HepG2 (cell line): ENCODE results near the gene PBX4. TPM values are rescaled to one million over a fixed set of nuclear protein-coding genes. Genes with fewer than 3 reads are reported as not detected.

Experiments
- ATAC-seq: fragments of 200-7000 bp; cut with Tn5 transposase; 3 replicates; pipeline ENCODE4 v1.9.1; 2020; ENCODE audit warnings: mild to moderate bottlenecking, moderate library complexity
- BruUV-seq: library from RNA; stranded (reverse); fragments of 400-500 nt; replicated peaks from 2 replicates; lab custom pipeline; 2021; lab: Mats Ljungman, UMichigan
- CTCF ChIA-PET: fragments of 300-600 bp; formaldehyde crosslinking; extraction: SDS; loops from one replicate; lab custom pipeline; 2021; ENCODE audit warnings: low total read pairs, inconsistent platforms, low intra/inter-chr PET ratio; lab: Yijun Ruan, JAX
- POLR2A ChIA-PET: fragments of 350-600 bp; sonication (Branson Sonifier 250); formaldehyde crosslinking; loops from one replicate; lab custom pipeline; 2020; ENCODE audit warnings: antibody characterized with exemption, inconsistent platforms; lab: Yijun Ruan, JAX
- DNase-seq: peaks from one replicate; pipeline ENCODE4 v3.0.0-alpha.2; 2015; ENCODE audit warnings: low spot score
- FAIRE-seq: peaks from 3 replicates; lab custom pipeline; 2011; peaks lifted over from hg19 to GRCh38; lab: Jason Lieb, UNC
- H2AFZ ChIP-seq: one replicate; pipeline ENCODE4 v1.6.1; 2011; ENCODE audit warnings: low read length, inconsistent platforms
- H3K27ac ChIP-seq: fragments of 300-600 bp; 3 replicates; pipeline ENCODE4 v1.8.0; 2011; ENCODE audit warnings: mixed run types, mild to moderate bottlenecking, mixed read lengths, low read length, inconsistent platforms; ENCODE audit not compliant: insufficient read depth; ENCODE audit errors: extremely low read length
- H3K27me3 ChIP-seq, 2 experiments: fragments of 200-600 bp in 1 of 2; 2 replicates in 1 of 2; 3 replicates in 1 of 2; pipeline versions ENCODE4 v1.6.0 to v1.8.0; 2011; ENCODE audit warnings: low read length in 2 of 2, mild to moderate bottlenecking in 2 of 2, moderate library complexity in 2 of 2, inconsistent platforms in 1 of 2; ENCODE audit not compliant: insufficient read depth in 2 of 2, control insufficient read depth in 1 of 2
- H3K36me3 ChIP-seq, 2 experiments: fragments of 200-600 bp in 1 of 2; replicated peaks in 1 of 2; 2 replicates in 1 of 2; 3 replicates in 1 of 2; pipeline versions ENCODE4 v1.5.1 to v1.8.0; 2011; ENCODE audit warnings: low read length in 2 of 2, inconsistent platforms in 1 of 2; ENCODE audit not compliant: insufficient read depth in 2 of 2, control insufficient read depth in 1 of 2
- H3K4me1 ChIP-seq: 2 replicates; pipeline ENCODE4 v1.5.1; 2012; ENCODE audit warnings: low read length, inconsistent platforms; ENCODE audit not compliant: insufficient read depth
- H3K4me2 ChIP-seq: 2 replicates; pipeline ENCODE4 v1.6.0; 2011; ENCODE audit warnings: low read depth, low read length, inconsistent platforms
- H3K4me3 ChIP-seq, 3 experiments: fragments of 200-600 bp in 1 of 3; sonication (generic), shearing (Covaris generic) in 1 of 3; replicated peaks in 1 of 3; 2 replicates each; pipeline ENCODE4 v1.5.1; 2011 to 2016; ENCODE audit warnings: low read length in 3 of 3, inconsistent platforms in 2 of 3, low read depth in 2 of 3, mild to moderate bottlenecking in 2 of 3, control low read depth in 1 of 3, mixed read lengths in 1 of 3; ENCODE audit not compliant: insufficient read depth in 1 of 3
- H3K79me2 ChIP-seq: one replicate; pipeline ENCODE4 v1.6.1; 2011; ENCODE audit warnings: low read length, inconsistent platforms; ENCODE audit not compliant: insufficient read depth
- H3K9ac ChIP-seq: 2 replicates; pipeline ENCODE4 v1.6.0; 2011; ENCODE audit warnings: mild to moderate bottlenecking, low read depth, low read length, inconsistent platforms; ENCODE audit not compliant: insufficient read depth
- H3K9me3 ChIP-seq: 2 replicates; pipeline ENCODE4 v1.5.1; 2012; ENCODE audit warnings: mild to moderate bottlenecking, low read length
- H4K20me1 ChIP-seq: 2 replicates; pipeline ENCODE4 v1.6.0; 2011; ENCODE audit warnings: inconsistent platforms, mild to moderate bottlenecking, low read length, moderate library complexity; ENCODE audit not compliant: insufficient read depth
- NFKBIZ ChIP-seq: IDR thresholded peaks from 2 replicates; pipeline ENCODE4 v1.6.1; 2018; ENCODE audit warnings: missing genetic modification reagents, missing compliant biosample characterization
- NR2F1 ChIP-seq, 2 experiments: fragments of 450-650 bp in 1 of 2; formaldehyde crosslinking in 1 of 2; IDR thresholded peaks; 2 replicates each; pipeline versions ENCODE4 v1.5.0 to v1.6.1; 2016 to 2020; ENCODE audit warnings: mild to moderate bottlenecking in 1 of 2, missing compliant biosample characterization in 1 of 2, missing genetic modification reagents in 1 of 2, moderate library complexity in 1 of 2
- PAWR ChIP-seq: sonication (generic); formaldehyde crosslinking; IDR thresholded peaks from 2 replicates; pipeline ENCODE4 v1.4.0; 2020; ENCODE audit warnings: missing genetic modification reagents, mild to moderate bottlenecking, borderline replicate concordance
- TEAD2 ChIP-seq: sonication (generic); formaldehyde crosslinking; IDR thresholded peaks from 2 replicates; pipeline ENCODE4 v1.9.0; 2021; ENCODE audit warnings: missing genetic modification reagents
- XBP1 ChIP-seq: sonication (generic); formaldehyde crosslinking; IDR thresholded peaks from 2 replicates; pipeline ENCODE4 v1.5.0; 2020; ENCODE audit warnings: missing genetic modification reagents
- YY1 ChIP-seq: IDR thresholded peaks from 2 replicates; pipeline ENCODE4 v1.6.1; 2011; ENCODE audit warnings: low read length, low read depth, moderate library complexity, mild to moderate bottlenecking; ENCODE audit not compliant: insufficient read depth, insufficient replicate concordance
- ZBTB42 ChIP-seq: sonication (generic); formaldehyde crosslinking; IDR thresholded peaks from 2 replicates; pipeline ENCODE4 v1.5.0; 2020; ENCODE audit warnings: mild to moderate bottlenecking, missing genetic modification reagents
- ZNF205 ChIP-seq: IDR thresholded peaks from 2 replicates; pipeline ENCODE4 v1.6.1; 2018; ENCODE audit warnings: missing biosample characterization, missing genetic modification reagents
- ZNF501 ChIP-seq: sonication (generic); formaldehyde crosslinking; IDR thresholded peaks from 2 replicates; pipeline ENCODE4 v1.5.1; 2020; ENCODE audit warnings: mild to moderate bottlenecking, moderate library complexity, missing genetic modification reagents
- ZNF572 ChIP-seq: sonication (generic); formaldehyde crosslinking; IDR thresholded peaks from 2 replicates; pipeline ENCODE4 v1.5.1; 2020; ENCODE audit warnings: mild to moderate bottlenecking, missing genetic modification reagents
- WGBS: methylation state at CpG from one replicate; pipeline ENCODE4 v1.1.6; 2017; ENCODE audit warnings: low lambda C conversion rate; 5-methylcytosine and 5-hydroxymethylcytosine counted together
- in situ Hi-C: cut with HindIII; loops from 2 replicates; pipeline ENCODE4 v1.10.0; 2017; ENCODE audit warnings: low pct_unique_long_range_greater_than_20kb; ENCODE audit not compliant: extremely low pct_ligation_motif_present
- intact Hi-C: fragments of 100-400 bp; cut with micrococcal nuclease; formaldehyde crosslinking; loops from one replicate; pipeline ENCODE4 v1.10.0; 2022; ENCODE audit not compliant: unreplicated experiment
- polyA plus RNA-seq, 8 experiments: library from polyadenylated mRNA; depleted of rRNA in 3 of 8; stranded (reverse) in 7 of 8; unstranded in 1 of 8; fragments of >200 nt; fragmentation: Illumina TruSeq in 4 of 8; extraction: Trizol in 4 of 8; gene quantifications; 2 replicates each; pipeline versions ENCODE4 v1.2.1 to v1.2.3, GENCODE V29; 2011 to 2016; ENCODE audit warnings: low read depth in 4 of 8, missing spikeins in 1 of 8, mixed read lengths in 1 of 8; ENCODE audit not compliant: insufficient read depth in 1 of 8
- total RNA-seq, 5 experiments: library from RNA; depleted of rRNA; stranded (reverse); fragments of >200 nt; fragmentation: Illumina TruSeq; extraction: Trizol; gene quantifications; 2 replicates each; pipeline ENCODE4 v1.2.3, GENCODE V29; 2016; ENCODE audit warnings: low read depth in 1 of 5
- TF ChIP-seq, protein P1 (sequence below): sonication (generic); formaldehyde crosslinking; IDR thresholded peaks from 2 replicates; pipeline ENCODE4 v1.5.0; 2020; ENCODE audit warnings: missing genetic modification reagents
- TF ChIP-seq, protein P2 (sequence below): fragments of 450-650 bp; IDR thresholded peaks from 2 replicates; pipeline ENCODE4 v1.6.1; 2016
- TF ChIP-seq, protein P3 (sequence below): sonication (generic); formaldehyde crosslinking; IDR thresholded peaks from 2 replicates; pipeline ENCODE4 v1.5.0; 2020; ENCODE audit warnings: missing genetic modification reagents
- TF ChIP-seq, protein P4 (sequence below): fragments of 450-650 bp; IDR thresholded peaks from 2 replicates; pipeline ENCODE4 v1.6.1; 2017; ENCODE audit warnings: mild to moderate bottlenecking
- TF ChIP-seq, protein P5 (sequence below): sonication (generic); formaldehyde crosslinking; IDR thresholded peaks from 2 replicates; pipeline ENCODE4 v1.4.0; 2020; ENCODE audit warnings: missing genetic modification reagents

PBX4 gene
- total and polyA plus RNA-seq, 2 of the 13 experiments (the other 11 are each of a cell fraction or from before 2014, with no cell fraction given): not detected

DNA sequence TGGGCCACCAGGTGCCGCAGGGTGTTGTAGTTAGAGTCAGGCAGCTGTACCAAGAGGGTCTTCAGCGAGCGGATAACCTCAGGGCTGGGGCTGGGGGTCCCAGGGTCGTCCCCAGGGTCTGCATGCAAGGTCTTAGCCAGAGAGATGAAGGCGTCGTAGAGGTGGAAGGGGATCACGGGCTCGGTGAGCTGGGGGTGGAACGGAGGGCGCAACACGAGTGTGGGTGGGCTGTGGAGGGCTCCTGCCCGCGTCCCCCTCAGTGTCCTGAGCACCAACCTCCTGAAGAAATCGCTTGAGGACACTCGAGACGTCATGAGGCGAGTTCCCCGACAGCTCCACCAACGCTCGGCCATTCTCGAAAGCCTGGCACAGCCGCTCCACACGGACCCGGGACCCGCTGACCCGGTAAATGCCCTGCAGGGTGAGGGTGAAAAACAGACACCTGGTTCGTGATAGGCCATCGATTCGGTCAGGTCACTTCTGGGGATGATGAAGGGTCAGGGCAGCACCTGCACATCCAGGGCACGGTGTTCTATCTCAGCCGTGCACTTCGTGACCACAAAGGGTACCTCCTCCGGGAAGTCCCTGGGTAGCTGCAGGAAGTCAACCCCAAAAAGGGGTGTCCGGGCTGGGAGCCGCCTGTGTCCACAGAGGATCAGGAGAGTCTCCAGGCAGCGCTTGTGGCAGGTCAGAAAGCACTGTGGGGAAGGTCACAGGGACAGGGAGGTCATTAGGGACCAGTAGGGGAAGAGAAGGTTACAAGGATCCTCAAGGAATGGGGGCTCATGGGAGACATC, 16.2 kb upstream of the PBX4 start:
- no peak overlapping the region for H2AFZ ChIP-seq
- H3K9me3 ChIP-seq: no peaks in the 10 kb centered on the region
- no peaks in the 10 kb centered on the region for H3K4me1 ChIP-seq
- ATAC-seq: no peak
- no peaks in the 10 kb centered on the region for H3K27me3 ChIP-seq
- H4K20me1 ChIP-seq: no peaks in the 10 kb centered on the region
- no peak for DNase-seq
- POLR2A ChIA-PET: no interaction called here
- in situ Hi-C loops: no loop called here
- H3K4me2 ChIP-seq: no peak overlapping the region
- intact Hi-C loops: no loop called here
- no peak overlapping the region for H3K4me3 ChIP-seq
- CTCF ChIA-PET: no interaction called here
- no TSS peak for BruUV-seq
- no peak overlapping the region for H3K27ac ChIP-seq
- H3K9ac ChIP-seq: no peak overlapping the region
- WGBS: 96% methylated on average over 29 of the region's 36 CpGs
- H3K79me2 ChIP-seq: no peaks in the 10 kb centered on the region
- no peaks in the 10 kb centered on the region for H3K36me3 ChIP-seq
- FAIRE-seq: no peak
- TF ChIP-seq YY1: no peak
- TF ChIP-seq, protein P1, sequence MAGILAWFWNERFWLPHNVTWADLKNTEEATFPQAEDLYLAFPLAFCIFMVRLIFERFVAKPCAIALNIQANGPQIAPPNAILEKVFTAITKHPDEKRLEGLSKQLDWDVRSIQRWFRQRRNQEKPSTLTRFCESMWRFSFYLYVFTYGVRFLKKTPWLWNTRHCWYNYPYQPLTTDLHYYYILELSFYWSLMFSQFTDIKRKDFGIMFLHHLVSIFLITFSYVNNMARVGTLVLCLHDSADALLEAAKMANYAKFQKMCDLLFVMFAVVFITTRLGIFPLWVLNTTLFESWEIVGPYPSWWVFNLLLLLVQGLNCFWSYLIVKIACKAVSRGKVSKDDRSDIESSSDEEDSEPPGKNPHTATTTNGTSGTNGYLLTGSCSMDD (CRISPR knock-in tag): no peak
- no peak for TF ChIP-seq ZNF572 (CRISPR knock-in tag)
- no peak for TF ChIP-seq NFKBIZ (CRISPR knock-in tag)
- no peak for TF ChIP-seq PAWR (CRISPR knock-in tag)
- TF ChIP-seq, protein P2, sequence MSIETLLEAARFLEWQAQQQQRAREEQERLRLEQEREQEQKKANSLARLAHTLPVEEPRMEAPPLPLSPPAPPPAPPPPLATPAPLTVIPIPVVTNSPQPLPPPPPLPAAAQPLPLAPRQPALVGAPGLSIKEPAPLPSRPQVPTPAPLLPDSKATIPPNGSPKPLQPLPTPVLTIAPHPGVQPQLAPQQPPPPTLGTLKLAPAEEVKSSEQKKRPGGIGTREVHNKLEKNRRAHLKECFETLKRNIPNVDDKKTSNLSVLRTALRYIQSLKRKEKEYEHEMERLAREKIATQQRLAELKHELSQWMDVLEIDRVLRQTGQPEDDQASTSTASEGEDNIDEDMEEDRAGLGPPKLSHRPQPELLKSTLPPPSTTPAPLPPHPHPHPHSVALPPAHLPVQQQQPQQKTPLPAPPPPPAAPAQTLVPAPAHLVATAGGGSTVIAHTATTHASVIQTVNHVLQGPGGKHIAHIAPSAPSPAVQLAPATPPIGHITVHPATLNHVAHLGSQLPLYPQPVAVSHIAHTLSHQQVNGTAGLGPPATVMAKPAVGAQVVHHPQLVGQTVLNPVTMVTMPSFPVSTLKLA: no peak
- TF ChIP-seq NR2F1 (CRISPR knock-in tag; IDR thresholded peaks at IDR 0.05): no peak
- TF ChIP-seq, protein P3, sequence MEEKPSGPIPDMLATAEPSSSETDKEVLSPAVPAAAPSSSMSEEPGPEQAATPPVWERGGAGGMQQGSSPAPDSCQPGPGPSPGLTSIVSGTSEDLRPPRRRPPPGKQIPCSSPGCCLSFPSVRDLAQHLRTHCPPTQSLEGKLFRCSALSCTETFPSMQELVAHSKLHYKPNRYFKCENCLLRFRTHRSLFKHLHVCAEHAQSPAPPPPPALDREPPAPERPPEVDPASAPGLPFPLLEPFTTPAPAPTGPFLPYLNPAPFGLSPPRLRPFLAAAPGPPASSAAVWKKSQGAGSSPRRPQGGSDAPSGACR (CRISPR knock-in tag): no peak
- TF ChIP-seq TEAD2: no peak
- TF ChIP-seq ZNF501 (CRISPR knock-in tag): no peak
- no peak for TF ChIP-seq XBP1 (CRISPR knock-in tag)
- no peak for TF ChIP-seq ZNF205 (CRISPR knock-in tag)
- TF ChIP-seq, protein P4, sequence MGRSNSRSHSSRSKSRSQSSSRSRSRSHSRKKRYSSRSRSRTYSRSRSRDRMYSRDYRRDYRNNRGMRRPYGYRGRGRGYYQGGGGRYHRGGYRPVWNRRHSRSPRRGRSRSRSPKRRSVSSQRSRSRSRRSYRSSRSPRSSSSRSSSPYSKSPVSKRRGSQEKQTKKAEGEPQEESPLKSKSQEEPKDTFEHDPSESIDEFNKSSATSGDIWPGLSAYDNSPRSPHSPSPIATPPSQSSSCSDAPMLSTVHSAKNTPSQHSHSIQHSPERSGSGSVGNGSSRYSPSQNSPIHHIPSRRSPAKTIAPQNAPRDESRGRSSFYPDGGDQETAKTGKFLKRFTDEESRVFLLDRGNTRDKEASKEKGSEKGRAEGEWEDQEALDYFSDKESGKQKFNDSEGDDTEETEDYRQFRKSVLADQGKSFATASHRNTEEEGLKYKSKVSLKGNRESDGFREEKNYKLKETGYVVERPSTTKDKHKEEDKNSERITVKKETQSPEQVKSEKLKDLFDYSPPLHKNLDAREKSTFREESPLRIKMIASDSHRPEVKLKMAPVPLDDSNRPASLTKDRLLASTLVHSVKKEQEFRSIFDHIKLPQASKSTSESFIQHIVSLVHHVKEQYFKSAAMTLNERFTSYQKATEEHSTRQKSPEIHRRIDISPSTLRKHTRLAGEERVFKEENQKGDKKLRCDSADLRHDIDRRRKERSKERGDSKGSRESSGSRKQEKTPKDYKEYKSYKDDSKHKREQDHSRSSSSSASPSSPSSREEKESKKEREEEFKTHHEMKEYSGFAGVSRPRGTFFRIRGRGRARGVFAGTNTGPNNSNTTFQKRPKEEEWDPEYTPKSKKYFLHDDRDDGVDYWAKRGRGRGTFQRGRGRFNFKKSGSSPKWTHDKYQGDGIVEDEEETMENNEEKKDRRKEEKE: no peak
- TF ChIP-seq ZBTB42 (CRISPR knock-in tag): no peak
- TF ChIP-seq, protein P5, sequence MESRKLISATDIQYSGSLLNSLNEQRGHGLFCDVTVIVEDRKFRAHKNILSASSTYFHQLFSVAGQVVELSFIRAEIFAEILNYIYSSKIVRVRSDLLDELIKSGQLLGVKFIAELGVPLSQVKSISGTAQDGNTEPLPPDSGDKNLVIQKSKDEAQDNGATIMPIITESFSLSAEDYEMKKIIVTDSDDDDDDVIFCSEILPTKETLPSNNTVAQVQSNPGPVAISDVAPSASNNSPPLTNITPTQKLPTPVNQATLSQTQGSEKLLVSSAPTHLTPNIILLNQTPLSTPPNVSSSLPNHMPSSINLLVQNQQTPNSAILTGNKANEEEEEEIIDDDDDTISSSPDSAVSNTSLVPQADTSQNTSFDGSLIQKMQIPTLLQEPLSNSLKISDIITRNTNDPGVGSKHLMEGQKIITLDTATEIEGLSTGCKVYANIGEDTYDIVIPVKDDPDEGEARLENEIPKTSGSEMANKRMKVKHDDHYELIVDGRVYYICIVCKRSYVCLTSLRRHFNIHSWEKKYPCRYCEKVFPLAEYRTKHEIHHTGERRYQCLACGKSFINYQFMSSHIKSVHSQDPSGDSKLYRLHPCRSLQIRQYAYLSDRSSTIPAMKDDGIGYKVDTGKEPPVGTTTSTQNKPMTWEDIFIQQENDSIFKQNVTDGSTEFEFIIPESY (CRISPR knock-in tag): no peak
